ENCODE measurements around the gene RUNX3. TPM values are rescaled to one million over a fixed set of nuclear protein-coding genes. Genes with fewer than 3 reads are reported as not detected.
A peak's percentile ranks its signal among the peaks of the same experiment; 100 is the strongest.
"Not testable (repeated sequence)": the region's sequence is repeated elsewhere in the genome, so short reads cannot be mapped to it uniquely, and the experiment has no call there.

The RUNX3 gene
- total and polyA plus RNA-seq, 5 donors from 2014 or later: 12.0 to 268 (median 17.5) TPM

- H3K4me3 ChIP-seq (ENCODE audit: low read depth, low read length): no peak overlapping the region
- Mint-ChIP-seq H3K27me3 (no peaks in the 10 kb centered on the region), H3K27ac (peak overlapping the region; percentile 52 to 98 (median 69)), H3K36me3 (peaks cover 21% of the 10 kb centered on the region), H3K4me3 (peak overlapping the region in 2 of 4 donors; percentile 41 to 86), H3K4me1 (peaks cover 5 to 50% (median 32%) of the 10 kb centered on the region in 4 donors), H3K9me3 (no peaks in the 10 kb centered on the region)
- peaks cover 74% of the 10 kb centered on the region for H3K36me3 ChIP-seq (ENCODE audit: control insufficient read depth, insufficient read depth, low read length)
- no peak for DNase-seq
- ATAC-seq (ENCODE audit: low read depth in 2 of 2): no peak
- H3K9me3 ChIP-seq (ENCODE audit: control insufficient read depth in 2 of 2, low read length in 2 of 2): no peaks in the 10 kb centered on the region
- H3K27me3 ChIP-seq (ENCODE audit: control insufficient read depth, insufficient read depth, low read length): no peaks in the 10 kb centered on the region
- H3K4me1 ChIP-seq (ENCODE audit: control insufficient read depth, insufficient read depth, low read length, poor library complexity, severe bottlenecking): peaks cover 35% of the 10 kb centered on the region
- peak overlapping the region; percentile 94 for H3K27ac ChIP-seq (ENCODE audit: insufficient read depth, low read length, poor library complexity, severe bottlenecking)
Measured at GRCh38 chr1:24908591-24909259, 21.4 kb downstream of the RUNX3 start.

- H3K4me1 Mint-ChIP-seq: peaks cover 5 to 44% (median 30%) of the 10 kb centered on the region in 4 donors
- not testable (repeated sequence) for H3K9me3 Mint-ChIP-seq; H3K4me3 ChIP-seq (ENCODE audit: low read depth, low read length); H3K4me3 Mint-ChIP-seq; H3K27me3 ChIP-seq (ENCODE audit: control insufficient read depth, insufficient read depth, low read length); DNase-seq; H3K27me3 Mint-ChIP-seq; H3K27ac ChIP-seq (ENCODE audit: insufficient read depth, low read length, poor library complexity, severe bottlenecking); ATAC-seq (ENCODE audit: low read depth in 2 of 2); H3K9me3 ChIP-seq (ENCODE audit: control insufficient read depth in 2 of 2, low read length in 2 of 2)
- peaks cover 25% of the 10 kb centered on the region for H3K36me3 Mint-ChIP-seq
- H3K4me1 ChIP-seq (ENCODE audit: control insufficient read depth, insufficient read depth, low read length, poor library complexity, severe bottlenecking): peaks cover 26% of the 10 kb centered on the region
- peak overlapping the region; percentile 52 to 80 (median 78) for H3K27ac Mint-ChIP-seq
- H3K36me3 ChIP-seq (ENCODE audit: control insufficient read depth, insufficient read depth, low read length): peaks cover 74% of the 10 kb centered on the region
Measured at GRCh38 chr1:24907587-24908294, 22.3 kb downstream of the RUNX3 start.

- peaks cover 20% of the 10 kb centered on the region for H3K4me1 ChIP-seq (ENCODE audit: control insufficient read depth, insufficient read depth, low read length, poor library complexity, severe bottlenecking)
- peaks cover 74% of the 10 kb centered on the region for H3K36me3 ChIP-seq (ENCODE audit: control insufficient read depth, insufficient read depth, low read length)
- H3K4me1 Mint-ChIP-seq: peaks cover 0 to 37% (median 24%) of the 10 kb centered on the region in 4 donors
- H3K36me3 Mint-ChIP-seq: peaks cover 19% of the 10 kb centered on the region
- DNase-seq: no peak
- no peaks in the 10 kb centered on the region for H3K9me3 ChIP-seq (ENCODE audit: control insufficient read depth in 2 of 2, low read length in 2 of 2)
- no peaks in the 10 kb centered on the region for H3K9me3 Mint-ChIP-seq
- no peak overlapping the region for H3K4me3 ChIP-seq (ENCODE audit: low read depth, low read length)
- H3K27me3 Mint-ChIP-seq: no peaks in the 10 kb centered on the region
- no peaks in the 10 kb centered on the region for H3K27me3 ChIP-seq (ENCODE audit: control insufficient read depth, insufficient read depth, low read length)
- ATAC-seq (ENCODE audit: low read depth in 2 of 2): no peak
- no peak overlapping the region for H3K4me3 Mint-ChIP-seq
- no peak overlapping the region for H3K27ac ChIP-seq (ENCODE audit: insufficient read depth, low read length, poor library complexity, severe bottlenecking)
- H3K27ac Mint-ChIP-seq: no peak overlapping the region
Measured at GRCh38 chr1:24906760-24907490, 23.2 kb downstream of the RUNX3 start.

GRCh38 chr1:24905979-24906720 lies 23.9 kb downstream of the RUNX3 start:
- peaks cover 12% of the 10 kb centered on the region for H3K4me1 ChIP-seq (ENCODE audit: control insufficient read depth, insufficient read depth, low read length, poor library complexity, severe bottlenecking)
- H3K4me3 ChIP-seq (ENCODE audit: low read depth, low read length): no peak overlapping the region
- peak overlapping the region in 1 of 4 donors; percentile 54 for H3K4me3 Mint-ChIP-seq
- no peaks in the 10 kb centered on the region for H3K27me3 ChIP-seq (ENCODE audit: control insufficient read depth, insufficient read depth, low read length)
- no peak overlapping the region for H3K27ac Mint-ChIP-seq
- ATAC-seq (ENCODE audit: low read depth in 2 of 2) (no peak), DNase-seq (peak in 1 of 3 donors; percentile 0)
- no peaks in the 10 kb centered on the region for H3K27me3 Mint-ChIP-seq
- H3K36me3 ChIP-seq (ENCODE audit: control insufficient read depth, insufficient read depth, low read length): peaks cover 76% of the 10 kb centered on the region
- no peaks in the 10 kb centered on the region for H3K9me3 ChIP-seq (ENCODE audit: control insufficient read depth in 2 of 2, low read length in 2 of 2)
- peak overlapping the region; percentile 33 for H3K27ac ChIP-seq (ENCODE audit: insufficient read depth, low read length, poor library complexity, severe bottlenecking)
- no peaks in the 10 kb centered on the region for H3K9me3 Mint-ChIP-seq
- peaks cover 0 to 32% (median 20%) of the 10 kb centered on the region in 4 donors for H3K4me1 Mint-ChIP-seq
- peaks cover 23% of the 10 kb centered on the region for H3K36me3 Mint-ChIP-seq

GRCh38 chr1:24905355-24905978 lies 24.6 kb downstream of the RUNX3 start:
- no peaks in the 10 kb centered on the region for H3K27me3 Mint-ChIP-seq
- no peaks in the 10 kb centered on the region for H3K27me3 ChIP-seq (ENCODE audit: control insufficient read depth, insufficient read depth, low read length)
- peak overlapping the region in 1 of 3 donors; percentile 43 for H3K27ac Mint-ChIP-seq
- H3K36me3 Mint-ChIP-seq: peaks cover 24% of the 10 kb centered on the region
- no peaks in the 10 kb centered on the region for H3K9me3 ChIP-seq (ENCODE audit: control insufficient read depth in 2 of 2, low read length in 2 of 2)
- H3K27ac ChIP-seq (ENCODE audit: insufficient read depth, low read length, poor library complexity, severe bottlenecking): peak overlapping the region; percentile 33
- ATAC-seq (ENCODE audit: low read depth in 2 of 2) (no peak), DNase-seq (peak in 1 of 3 donors; percentile 0)
- peaks cover 79% of the 10 kb centered on the region for H3K36me3 ChIP-seq (ENCODE audit: control insufficient read depth, insufficient read depth, low read length)
- H3K4me3 ChIP-seq (ENCODE audit: low read depth, low read length): no peak overlapping the region
- peaks cover 5% of the 10 kb centered on the region for H3K4me1 ChIP-seq (ENCODE audit: control insufficient read depth, insufficient read depth, low read length, poor library complexity, severe bottlenecking)
- peaks cover 0 to 28% (median 15%) of the 10 kb centered on the region in 4 donors for H3K4me1 Mint-ChIP-seq
- no peaks in the 10 kb centered on the region for H3K9me3 Mint-ChIP-seq
- H3K4me3 Mint-ChIP-seq: no peak overlapping the region

- H3K36me3 ChIP-seq (ENCODE audit: control insufficient read depth, insufficient read depth, low read length): peaks cover 79% of the 10 kb centered on the region
- DNase-seq (peak in 1 of 3 donors; percentile 1), ATAC-seq (ENCODE audit: low read depth in 2 of 2) (no peak)
- Mint-ChIP-seq H3K36me3 (peaks cover 26% of the 10 kb centered on the region), H3K4me1 (peaks cover 0 to 33% (median 16%) of the 10 kb centered on the region in 4 donors), H3K4me3 (no peak overlapping the region), H3K27ac (peak overlapping the region in 1 of 3 donors; percentile 14), H3K9me3 (no peaks in the 10 kb centered on the region), H3K27me3 (no peaks in the 10 kb centered on the region)
- no peaks in the 10 kb centered on the region for H3K9me3 ChIP-seq (ENCODE audit: control insufficient read depth in 2 of 2, low read length in 2 of 2)
- no peaks in the 10 kb centered on the region for H3K27me3 ChIP-seq (ENCODE audit: control insufficient read depth, insufficient read depth, low read length)
- H3K27ac ChIP-seq (ENCODE audit: insufficient read depth, low read length, poor library complexity, severe bottlenecking): no peak overlapping the region
- no peak overlapping the region for H3K4me3 ChIP-seq (ENCODE audit: low read depth, low read length)
- H3K4me1 ChIP-seq (ENCODE audit: control insufficient read depth, insufficient read depth, low read length, poor library complexity, severe bottlenecking): no peaks in the 10 kb centered on the region
Measured at GRCh38 chr1:24904731-24905354, 25.2 kb downstream of the RUNX3 start.
